Dermis blood vessel endothelial cell (primary cell): ENCODE measurements around the gene MRTFA. TPM values are rescaled to one million over a fixed set of nuclear protein-coding genes. Genes with fewer than 3 reads are reported as not detected.
A peak's percentile ranks its signal among the peaks of the same experiment; 100 is the strongest.
"Not testable (repeated sequence)": the region's sequence is repeated elsewhere in the genome, so short reads cannot be mapped to it uniquely, and the experiment has no call there.

Experiments used
- DNase-seq: peaks from one replicate; pipeline ENCODE4 v3.0.0; 2010
- total RNA-seq: library from RNA; depleted of rRNA; stranded (reverse); fragments of >200 nt; gene quantifications from 2 replicates; pipeline ENCODE4 v1.2.3, GENCODE V29; 2014

The MRTFA gene
- total RNA-seq, 1 donor from 2014 or later: 41.4 TPM

- no peak for DNase-seq
These were observed 22.6 kb upstream of the MRTFA start for GRCh38 chr22:40659166-40659565.

GRCh38 chr22:40656651-40657050 lies 20.1 kb upstream of the MRTFA start:
- DNase-seq: not testable (repeated sequence)

GRCh38 chr22:40655941-40656340 lies 19.4 kb upstream of the MRTFA start:
- DNase-seq: not testable (repeated sequence)

GRCh38 chr22:40654522-40655167 lies 18.1 kb upstream of the MRTFA start:
- peak; percentile 61 for DNase-seq

- no peak for DNase-seq
These were observed 16.8 kb upstream of the MRTFA start for GRCh38 chr22:40653361-40653760.

GRCh38 chr22:40651563-40652501 lies 15.3 kb upstream of the MRTFA start:
- peak; percentile 99 for DNase-seq

- DNase-seq: no peak
These were observed 14.5 kb upstream of the MRTFA start for GRCh38 chr22:40651057-40651456.

- no peak for DNase-seq
These were observed 11.9 kb upstream of the MRTFA start for GRCh38 chr22:40648386-40648785.

GRCh38 chr22:40645579-40646197 lies 9.2 kb upstream of the MRTFA start:
- DNase-seq: no peak

- no peak for DNase-seq
These were observed 5.8 kb upstream of the MRTFA start for GRCh38 chr22:40642316-40642715.

- no peak for DNase-seq
These were observed 4.8 kb upstream of the MRTFA start for GRCh38 chr22:40641269-40641668.

- DNase-seq: no peak
These were observed 1.7 kb upstream of the MRTFA start for GRCh38 chr22:40638261-40638660.

GRCh38 chr22:40637183-40638150 lies 948 bp upstream of the MRTFA start:
- peak; percentile 67 for DNase-seq

GRCh38 chr22:40635940-40636379 lies 559 bp downstream of the MRTFA start:
- DNase-seq: peak; percentile 21

- no peak for DNase-seq
These were observed 1.2 kb downstream of the MRTFA start for GRCh38 chr22:40635043-40635939.

GRCh38 chr22:40634119-40634903 lies 2.2 kb downstream of the MRTFA start:
- no peak for DNase-seq

- no peak for DNase-seq
These were observed 3.5 kb downstream of the MRTFA start for GRCh38 chr22:40633036-40633435.

- no peak for DNase-seq
These were observed 4.6 kb downstream of the MRTFA start for GRCh38 chr22:40631925-40632324.

GRCh38 chr22:40628354-40629042 lies 8.0 kb downstream of the MRTFA start:
- DNase-seq: no peak

- DNase-seq: no peak
These were observed 8.9 kb downstream of the MRTFA start for GRCh38 chr22:40627612-40628011.
